Forelimb muscle (tissue), 1 donor: ENCODE results near the gene PEAR1. TPM values are rescaled to one million over a fixed set of nuclear protein-coding genes. Genes with fewer than 3 reads are reported as not detected.

Source experiments
- DNase-seq: peaks from one replicate; pipeline ENCODE4 v3.0.0-alpha.2; 2013; ENCODE audit warnings: low read depth
- polyA plus RNA-seq: library from polyadenylated mRNA; unstranded; fragments of 120-200 nt; gene quantifications from one replicate; pipeline ENCODE4 v1.2.1, GENCODE V29; 2013; ENCODE audit not compliant: insufficient read length

The PEAR1 gene
- polyA plus RNA-seq, 1 donor: 21.1 TPM

- no peak for DNase-seq
These were observed 11.9 kb upstream of the PEAR1 start for GRCh38 chr1:156881663-156882062.

- DNase-seq: no peak
These were observed 11.0 kb upstream of the PEAR1 start for GRCh38 chr1:156882543-156882942.

- no peak for DNase-seq
These were observed 9.6 kb upstream of the PEAR1 start for GRCh38 chr1:156883919-156884318.

- DNase-seq: no peak
These were observed 8.8 kb upstream of the PEAR1 start for GRCh38 chr1:156884560-156885184.

- DNase-seq: no peak
These were observed 8.2 kb upstream of the PEAR1 start for GRCh38 chr1:156885314-156885713.

- no peak for DNase-seq
These were observed 7.6 kb upstream of the PEAR1 start for GRCh38 chr1:156885880-156886355.

GRCh38 chr1:156886583-156887281 is 6.8 kb upstream of the PEAR1 start:
- no peak for DNase-seq

GRCh38 chr1:156887317-156887716 is 6.2 kb upstream of the PEAR1 start:
- no peak for DNase-seq

GRCh38 chr1:156887734-156888133 is 5.8 kb upstream of the PEAR1 start:
- no peak for DNase-seq

GRCh38 chr1:156889802-156890580 is 3.5 kb upstream of the PEAR1 start:
- DNase-seq: peak; percentile 71

GRCh38 chr1:156892190-156893047 is 1.1 kb upstream of the PEAR1 start:
- DNase-seq: peak; percentile 74

- DNase-seq: no peak
These were observed 483 bp downstream of the PEAR1 start for GRCh38 chr1:156894001-156894400.

GRCh38 chr1:156894711-156895454 is 1.4 kb downstream of the PEAR1 start:
- DNase-seq: no peak

GRCh38 chr1:156895455-156895812 is 1.9 kb downstream of the PEAR1 start:
- no peak for DNase-seq

- no peak for DNase-seq
These were observed 2.4 kb downstream of the PEAR1 start for GRCh38 chr1:156895927-156896326.

GRCh38 chr1:156896490-156897033 is 3.0 kb downstream of the PEAR1 start:
- DNase-seq: no peak

GRCh38 chr1:156897078-156897825 is 3.7 kb downstream of the PEAR1 start:
- no peak for DNase-seq

GRCh38 chr1:156898161-156898566 is 4.6 kb downstream of the PEAR1 start:
- DNase-seq: no peak

GRCh38 chr1:156898971-156899664 is 5.6 kb downstream of the PEAR1 start:
- DNase-seq: no peak
